ENCODE results near the gene CDC14C. TPM values are rescaled to one million over a fixed set of nuclear protein-coding genes. Genes with fewer than 3 reads are reported as not detected.
A peak's percentile ranks its signal among the peaks of the same experiment; 100 is the strongest.

The CDC14C gene
- total and polyA plus RNA-seq, 2 experiments from 2014 or later: 0.17 TPM; not detected in 1

- Histone ChIP-seq H3K36me3 (ENCODE audit: insufficient read depth) (peaks cover 3% of the 10 kb centered on the region; the same call in 1 of the 2 replicates), H4K20me1 (replicated peaks; ENCODE audit: insufficient read depth) (no peaks in the 10 kb centered on the region), H3K4me2 (no peak overlapping the region), H3K79me2 (replicated peaks; ENCODE audit: insufficient read depth) (no peaks in the 10 kb centered on the region), H3K27ac (ENCODE audit: low read depth) (no peak overlapping the region), H3K4me1 (ENCODE audit: insufficient read depth) (no peaks in the 10 kb centered on the region), H3F3A (replicated peaks; ENCODE audit: low read depth) (no peaks in the 10 kb centered on the region), H3K27me3 (ENCODE audit: insufficient read depth) (no peaks in the 10 kb centered on the region), H2AFZ (no peak overlapping the region), H3K4me3 (no peak overlapping the region), H3K9me2 (ENCODE audit: insufficient read depth) (0 out of 2 replicates have a peak, but pooled peaks cover 3% of the 10 kb centered on the region)
- Mint-ChIP-seq H3K4me3 (no peak overlapping the region), H3K9me3 (peaks cover 45% of the 10 kb centered on the region), H3K36me3 (ENCODE audit: low read depth) (peaks cover 33% of the 10 kb centered on the region), H3K27me3 (ENCODE audit: insufficient read depth, low read depth, poor library complexity) (peaks cover 5% of the 10 kb centered on the region), H3K4me1 (no peaks in the 10 kb centered on the region; the same call in 2 of the 3 replicates), H3K27ac (no peak overlapping the region)
- TF ChIP-seq EZH2phosphoT487 (IDR thresholded peaks at IDR 0.05; ENCODE audit: unreplicated experiment) (no peak), JUNB (IDR thresholded peaks at IDR 0.05; ENCODE audit: unreplicated experiment) (no peak), STAT1 (IDR thresholded peaks at IDR 0.05; ENCODE audit: unreplicated experiment) (no peak)
- ATAC-seq (no peak), DNase-seq (ENCODE audit: low spot score) (no peak)
Observed at GRCh38 chr7:48887500-48887899, 36.8 kb upstream of the CDC14C start.

GRCh38 chr7:48894574-48894973 is 29.8 kb upstream of the CDC14C start:
- ATAC-seq: no peak

More at GRCh38 chr7:48894574-48894973, 29.8 kb upstream of the CDC14C start:
- TF ChIP-seq CTCF (conservative IDR thresholded peaks at IDR 0.05; ENCODE audit: low read depth in 2 of 2) (peak; percentile 37 to 39; a peak in 3 of 4 replicates), STAT1 (IDR thresholded peaks at IDR 0.05; ENCODE audit: unreplicated experiment) (no peak), REST (IDR thresholded peaks at IDR 0.05; ENCODE audit: unreplicated experiment) (no peak)
- Histone ChIP-seq H3K4me2 (no peak overlapping the region), H2AFZ (no peak overlapping the region), H3K36me3 (ENCODE audit: insufficient read depth) (peaks cover 12% of the 10 kb centered on the region; the same call in 1 of the 2 replicates), H4K20me1 (replicated peaks; ENCODE audit: insufficient read depth) (no peaks in the 10 kb centered on the region), H3K4me1 (ENCODE audit: insufficient read depth) (no peaks in the 10 kb centered on the region), H3K27ac (ENCODE audit: low read depth) (no peak overlapping the region), H3K9me2 (ENCODE audit: insufficient read depth) (peaks cover 7% of the 10 kb centered on the region; the same call in 1 of the 2 replicates), H3K27me3 (ENCODE audit: insufficient read depth) (no peaks in the 10 kb centered on the region), H3K4me3 (no peak overlapping the region), H3K79me2 (replicated peaks; ENCODE audit: insufficient read depth) (no peaks in the 10 kb centered on the region), H3F3A (replicated peaks; ENCODE audit: low read depth) (no peaks in the 10 kb centered on the region)
- Mint-ChIP-seq H3K9me3 (peaks cover 45% of the 10 kb centered on the region), H3K4me1 (no peaks in the 10 kb centered on the region), H3K4me3 (no peak overlapping the region), H3K27ac (no peak overlapping the region), H3K36me3 (ENCODE audit: low read depth) (peaks cover 38% of the 10 kb centered on the region), H3K27me3 (ENCODE audit: insufficient read depth, low read depth, poor library complexity) (peaks cover 3% of the 10 kb centered on the region)
- no peak for DNase-seq (ENCODE audit: low spot score)
